NK-92 (cell line): ENCODE data around the gene PNPLA1.

Source experiments
- DNase-seq: peaks from one replicate; lab custom pipeline; 2025; ENCODE audit not compliant: unreplicated experiment; lab: John Stamatoyannopoulos, UW

Gene PNPLA1, protein sequence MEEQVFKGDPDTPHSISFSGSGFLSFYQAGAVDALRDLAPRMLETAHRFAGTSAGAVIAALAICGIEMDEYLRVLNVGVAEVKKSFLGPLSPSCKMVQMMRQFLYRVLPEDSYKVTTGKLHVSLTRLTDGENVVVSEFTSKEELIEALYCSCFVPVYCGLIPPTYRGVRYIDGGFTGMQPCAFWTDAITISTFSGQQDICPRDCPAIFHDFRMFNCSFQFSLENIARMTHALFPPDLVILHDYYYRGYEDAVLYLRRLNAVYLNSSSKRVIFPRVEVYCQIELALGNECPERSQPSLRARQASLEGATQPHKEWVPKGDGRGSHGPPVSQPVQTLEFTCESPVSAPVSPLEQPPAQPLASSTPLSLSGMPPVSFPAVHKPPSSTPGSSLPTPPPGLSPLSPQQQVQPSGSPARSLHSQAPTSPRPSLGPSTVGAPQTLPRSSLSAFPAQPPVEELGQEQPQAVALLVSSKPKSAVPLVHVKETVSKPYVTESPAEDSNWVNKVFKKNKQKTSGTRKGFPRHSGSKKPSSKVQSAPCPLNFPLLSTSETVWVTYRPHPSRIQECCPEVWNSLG

DNA sequence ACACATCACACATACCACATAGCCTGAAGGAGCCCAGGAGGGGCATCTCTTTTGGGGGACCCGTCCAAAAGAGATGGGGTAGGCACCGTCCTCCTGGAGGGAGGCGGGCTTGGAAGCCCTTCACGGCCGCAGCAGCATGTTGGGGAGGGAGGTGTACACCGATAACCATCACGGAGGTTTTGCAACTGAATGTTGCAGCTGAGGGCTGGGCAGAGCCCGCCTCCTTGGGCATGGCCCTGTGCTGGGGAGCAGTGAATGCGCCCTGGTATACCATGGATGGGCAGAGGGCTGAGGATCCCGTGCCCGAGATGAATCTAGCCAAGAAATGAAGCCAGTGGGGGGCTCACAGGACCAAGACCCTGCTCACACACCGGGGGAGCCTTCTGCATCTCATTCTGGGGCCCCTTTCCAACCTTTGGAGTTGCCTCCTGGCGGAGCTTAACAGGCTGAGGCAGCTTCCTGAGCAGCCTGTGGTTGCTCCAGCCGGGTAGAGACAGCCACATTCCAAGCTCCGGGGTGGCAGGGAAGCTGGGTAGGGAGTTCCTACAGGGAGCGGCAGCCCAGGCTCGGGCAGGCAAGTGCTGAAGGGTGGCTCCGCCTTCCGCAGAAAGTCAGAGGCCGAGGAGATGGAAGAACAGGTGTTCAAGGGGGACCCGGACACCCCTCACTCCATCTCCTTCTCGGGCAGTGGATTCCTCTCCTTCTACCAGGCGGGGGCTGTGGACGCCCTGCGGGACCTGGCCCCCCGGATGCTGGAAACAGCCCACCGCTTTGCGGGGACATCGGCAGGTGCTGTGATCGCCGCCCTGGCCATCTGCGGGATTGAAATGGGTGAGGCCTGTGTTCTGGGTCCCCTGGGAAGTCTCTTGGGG, at the start of gene PNPLA1:
Gene PNPLA1 (plus strand): TSS at position 227 of the 872 bp plus-strand sequence. CDS start 400 bp downstream, at position 627.
- no peak for DNase-seq

DNA sequence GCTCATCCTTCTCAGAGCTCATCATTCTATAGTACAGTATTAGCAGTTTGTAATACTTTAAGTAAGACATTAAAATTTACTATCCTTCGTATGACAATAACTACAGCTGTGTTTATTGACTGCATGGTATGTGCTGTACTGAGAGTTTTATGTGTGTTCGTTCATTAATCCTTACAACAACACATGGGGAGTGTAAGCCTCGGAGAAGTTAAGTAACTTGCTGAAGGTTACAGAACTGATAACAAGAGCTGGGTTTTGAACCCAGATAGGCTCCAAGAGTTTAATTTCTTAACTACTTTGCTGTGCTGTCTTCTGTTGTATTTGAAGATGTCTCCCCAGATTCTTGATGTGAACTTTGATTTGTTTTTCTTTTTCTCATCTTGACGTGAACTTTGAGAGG, 49.6 kb upstream of the PNPLA1 start:
- no peak for DNase-seq

DNA sequence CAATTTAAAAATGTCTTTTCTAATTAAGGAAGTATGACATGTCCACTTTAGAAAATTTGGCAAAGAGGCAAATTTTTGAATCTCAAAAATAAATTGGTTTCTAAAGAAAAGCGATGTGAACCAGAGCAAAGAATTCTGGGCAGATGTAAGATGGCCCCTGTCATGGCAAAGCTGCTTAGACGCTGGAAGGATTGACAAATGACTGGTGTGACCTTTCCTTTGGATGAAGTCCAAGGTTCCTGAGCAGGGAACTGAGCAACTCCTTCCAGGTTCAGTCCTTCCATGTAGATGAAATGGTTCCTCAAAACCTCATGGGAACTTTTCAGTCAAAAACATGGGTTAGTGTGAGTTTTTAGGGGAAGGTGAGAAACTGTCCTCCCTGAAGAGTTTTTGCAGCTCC, 48.2 kb upstream of the PNPLA1 start:
- no peak for DNase-seq

DNA sequence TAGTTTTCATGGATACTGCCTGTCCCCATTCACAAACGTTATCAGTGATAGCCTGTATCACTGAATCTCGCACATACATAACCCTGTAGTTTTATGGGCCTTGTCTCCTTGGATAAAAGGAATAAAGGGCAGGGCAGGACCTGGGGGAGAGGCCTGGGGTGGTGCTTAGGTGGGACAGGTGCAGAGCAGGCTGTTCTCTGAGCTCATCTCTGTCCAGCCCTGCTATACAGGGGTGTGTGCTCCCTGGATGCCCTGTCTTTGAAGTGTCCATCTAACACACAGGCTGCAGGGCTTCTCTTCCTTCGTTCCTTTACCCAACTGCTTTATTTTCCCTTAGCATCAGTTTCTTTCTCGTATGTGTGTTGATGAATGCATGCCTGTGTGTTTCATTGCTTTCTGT, 46.9 kb upstream of the PNPLA1 start:
- no peak for DNase-seq

DNA sequence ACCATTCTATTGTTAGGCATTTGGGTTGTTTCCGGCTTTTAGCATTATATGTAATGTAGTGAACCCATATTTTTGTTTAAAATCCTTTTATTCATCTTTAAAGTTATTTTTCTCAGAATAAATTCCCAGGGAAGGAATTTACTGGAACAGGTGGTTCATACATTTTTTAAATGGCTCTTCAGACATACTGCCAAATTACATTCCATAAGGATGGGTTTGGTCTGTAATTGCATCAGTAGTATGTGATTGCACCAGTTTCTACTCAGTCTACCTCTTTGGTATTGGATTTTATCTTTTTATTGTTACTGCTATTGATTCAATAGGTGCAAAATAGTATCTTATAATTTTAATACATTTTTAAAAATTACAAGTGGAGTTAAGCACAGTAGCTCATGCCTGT, 46.2 kb upstream of the PNPLA1 start:
- DNase-seq = no peak

DNA sequence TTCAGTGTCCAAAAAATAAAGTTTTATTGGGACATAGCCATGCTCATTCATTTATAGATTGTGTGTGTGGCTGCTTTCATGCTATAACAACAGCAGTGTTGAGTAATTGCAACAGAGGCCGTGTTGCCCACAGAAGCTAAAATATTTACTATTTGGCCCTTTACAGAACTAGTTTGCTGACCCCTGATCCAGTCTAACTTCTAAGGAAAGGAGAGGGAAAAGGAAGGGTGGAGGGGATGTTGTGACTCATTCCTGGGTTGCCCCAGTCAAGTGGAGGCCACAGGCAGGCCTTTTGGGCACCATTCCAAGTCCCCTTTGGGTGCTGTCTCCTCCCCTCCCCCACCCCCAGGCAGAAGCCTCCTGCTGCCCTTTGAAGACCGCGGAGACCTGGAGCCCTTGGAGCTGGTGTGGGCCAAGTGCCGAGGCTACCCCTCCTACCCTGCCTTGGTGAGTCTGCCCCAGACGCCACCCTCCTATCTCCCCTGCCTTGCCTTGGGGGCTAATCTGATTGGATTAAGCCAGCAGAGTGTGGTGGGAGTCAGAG, 44.9 kb upstream of the PNPLA1 start:
- DNase-seq = no peak

DNA sequence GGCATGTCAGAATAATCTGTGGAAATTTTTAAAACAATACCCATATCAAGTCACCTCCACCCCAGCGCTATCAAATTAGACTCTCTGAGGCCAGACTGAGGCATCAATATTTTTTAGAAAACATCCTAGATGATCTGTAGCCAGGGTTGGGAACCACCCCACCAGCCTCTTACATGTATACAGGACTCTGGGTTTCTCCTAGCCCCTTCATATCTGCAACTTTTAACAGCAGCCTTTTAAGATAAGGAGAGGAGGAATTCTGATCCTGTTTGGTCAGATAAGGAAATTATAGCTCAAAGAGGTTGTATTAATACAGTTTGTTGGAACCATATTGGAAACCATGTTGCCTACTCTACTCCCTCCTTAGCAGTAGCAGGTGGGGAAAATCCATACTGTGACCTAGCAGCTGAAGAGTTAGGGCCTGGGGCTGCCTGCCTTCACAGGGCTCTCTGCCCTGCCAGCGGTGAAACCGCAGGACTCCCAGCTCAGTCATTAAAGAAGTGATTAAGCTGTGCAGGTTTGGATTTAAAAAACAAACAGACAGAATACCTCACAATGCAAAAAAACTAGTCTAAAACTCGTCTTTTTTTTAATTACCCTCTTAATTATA, 43.3 kb upstream of the PNPLA1 start:
- DNase-seq = no peak

DNA sequence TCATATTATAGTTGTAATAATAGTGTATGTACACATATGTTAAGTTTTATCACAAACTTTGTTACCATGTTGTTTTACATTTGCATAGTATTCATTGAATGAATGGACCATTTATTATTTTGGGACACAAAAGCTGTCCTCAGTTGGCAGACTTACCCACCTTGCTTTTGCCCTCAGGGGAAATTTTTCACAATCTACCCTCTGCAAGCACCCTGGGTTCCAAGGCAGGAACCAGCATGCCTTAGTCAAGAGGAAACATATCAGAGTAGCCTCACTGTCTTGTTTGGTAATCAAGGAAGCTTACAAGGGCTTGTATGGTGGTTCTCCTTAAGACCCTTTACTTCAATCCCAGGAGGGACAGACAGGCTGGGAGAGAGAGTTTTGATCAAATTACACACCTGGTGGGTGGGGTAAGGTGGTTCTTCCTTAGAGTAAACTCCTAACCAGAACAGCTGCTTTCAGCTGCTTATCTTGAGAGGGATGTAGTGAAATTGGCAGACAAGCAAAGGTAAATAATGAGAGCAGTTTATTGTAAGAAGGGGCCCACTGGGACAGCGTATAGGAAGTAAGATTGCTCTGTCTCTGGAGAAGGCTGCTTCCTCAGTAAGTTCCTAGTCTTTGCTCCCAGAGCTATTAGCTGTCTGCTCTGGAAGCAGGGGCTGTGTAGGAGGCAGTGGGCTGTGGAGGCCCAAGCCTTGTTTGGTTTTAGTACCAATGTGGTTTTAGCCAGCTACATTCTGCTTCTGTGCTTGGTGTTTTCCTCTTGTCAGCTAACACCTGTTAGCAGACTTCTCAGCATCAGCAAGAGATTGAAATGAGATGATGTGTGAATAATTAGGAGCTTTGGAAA, 42.3 kb upstream of the PNPLA1 start:
- DNase-seq = no peak

DNA sequence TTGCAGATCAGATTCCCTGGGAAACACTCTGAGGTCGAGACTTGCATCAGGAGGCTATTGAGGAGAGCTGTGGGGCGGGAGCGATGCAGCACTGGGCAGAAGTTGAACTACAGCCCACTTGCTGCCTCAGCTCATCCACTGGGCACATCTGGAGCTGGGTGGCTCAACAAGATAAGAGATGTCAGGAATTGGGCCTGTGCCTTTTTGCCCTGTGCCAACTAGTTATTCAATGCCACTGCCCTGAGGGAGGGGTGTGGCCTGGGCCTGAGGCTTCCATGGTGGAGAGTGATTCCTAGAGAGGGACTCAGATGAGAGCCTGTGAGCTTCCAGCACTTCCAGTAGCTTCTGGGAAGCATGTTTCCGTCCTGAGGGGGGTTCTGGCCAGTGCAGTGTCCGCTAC, 40.6 kb upstream of the PNPLA1 start:
- no peak for DNase-seq

DNA sequence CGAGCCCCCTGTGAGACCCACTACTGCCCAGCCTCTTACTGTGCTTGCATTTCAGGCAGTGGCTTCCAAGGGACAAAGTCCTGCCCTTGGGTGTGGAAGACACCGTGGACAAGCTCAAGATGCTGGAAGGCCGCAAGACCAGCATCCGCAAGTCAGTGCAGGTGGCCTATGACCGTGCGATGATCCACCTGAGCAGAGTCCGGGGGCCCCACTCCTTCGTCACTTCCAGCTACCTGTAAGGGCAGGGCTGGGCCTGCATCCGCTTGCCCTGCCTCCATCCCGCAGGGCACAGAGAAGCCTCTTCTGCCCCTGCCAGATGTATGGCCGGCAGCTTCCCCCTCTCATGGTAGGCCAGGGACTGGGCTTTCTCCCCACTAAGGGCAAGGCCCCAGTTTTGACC, 39.5 kb upstream of the PNPLA1 start:
- DNase-seq = no peak

DNA sequence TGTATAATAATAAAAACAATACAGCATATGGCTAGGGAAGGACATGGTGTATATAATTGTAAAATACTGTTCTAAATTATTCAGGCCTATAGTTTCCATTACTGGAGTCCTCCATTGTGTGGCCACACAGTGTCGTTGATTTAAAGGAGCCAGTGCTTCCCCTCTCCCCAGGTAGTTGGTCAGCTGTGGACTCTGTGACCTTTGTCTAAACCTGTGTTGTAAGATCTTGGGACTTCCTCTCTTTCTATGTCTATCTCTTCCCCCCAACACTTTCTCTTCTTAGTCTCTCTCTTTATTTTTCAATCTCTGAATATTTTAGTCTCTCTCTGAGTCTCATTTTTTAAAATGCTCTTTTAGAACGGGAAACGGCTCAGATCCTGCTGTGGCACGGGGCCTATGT, 37.7 kb upstream of the PNPLA1 start:
- no peak for DNase-seq

DNA sequence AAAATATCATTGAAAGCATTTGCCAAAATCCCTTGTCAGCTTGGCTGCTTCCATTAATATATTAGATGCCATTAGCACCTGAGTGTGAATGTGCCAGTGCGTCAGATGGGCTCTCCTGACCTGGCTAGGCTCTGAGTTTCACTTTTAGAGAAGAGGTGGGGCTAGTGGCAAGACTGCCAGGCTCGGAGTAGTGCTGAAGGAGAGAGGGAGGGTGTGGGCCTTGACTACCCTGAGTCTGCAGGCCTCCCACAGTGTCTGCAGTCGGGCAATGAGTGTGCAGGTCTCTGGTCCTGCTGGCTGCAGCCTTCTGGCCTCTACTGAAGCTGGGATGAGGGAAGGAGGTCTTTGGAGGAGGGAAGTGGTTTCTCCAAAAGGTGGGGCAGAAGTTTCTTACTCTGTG, 34.6 kb upstream of the PNPLA1 start:
- DNase-seq = no peak

DNA sequence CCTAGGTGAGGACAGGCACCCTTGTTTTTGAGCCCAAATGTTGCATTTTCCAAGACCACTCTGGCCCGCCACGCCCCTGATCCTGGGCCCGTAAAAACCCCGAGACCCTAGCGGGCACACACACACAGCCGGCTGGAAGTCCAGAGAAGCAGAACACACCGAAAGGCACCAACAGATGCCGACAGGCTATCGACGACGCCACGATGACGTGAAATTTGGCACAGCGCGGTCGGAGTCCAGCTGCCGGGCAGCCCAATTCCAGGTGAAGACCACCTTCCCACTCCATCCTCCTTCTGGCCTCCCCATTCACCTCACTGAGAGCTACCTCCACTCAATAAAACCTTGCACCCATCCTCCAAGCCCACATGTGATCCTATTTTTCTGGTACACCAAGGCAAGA, 34.0 kb upstream of the PNPLA1 start:
- DNase-seq = no peak

DNA sequence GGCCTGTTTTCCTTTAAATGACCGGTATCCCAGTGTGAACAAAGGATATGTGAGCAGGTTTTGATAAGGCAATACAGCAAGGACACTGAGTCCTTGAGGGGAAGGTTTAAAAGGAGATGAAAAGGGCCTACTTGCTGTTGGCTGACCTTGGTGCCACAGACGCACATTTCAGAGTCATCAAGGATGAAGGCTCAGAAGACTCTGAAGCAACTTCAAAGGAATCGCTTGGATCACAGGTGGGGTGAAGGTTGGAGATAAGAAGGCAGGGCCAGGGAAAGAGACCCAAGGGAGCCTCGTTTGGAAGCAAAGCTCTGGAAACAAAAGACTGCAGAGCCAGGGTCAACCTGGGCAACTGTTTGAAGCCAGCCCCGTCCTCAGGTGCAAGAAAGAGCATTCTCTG, 30.1 kb upstream of the PNPLA1 start:
- no peak for DNase-seq

DNA sequence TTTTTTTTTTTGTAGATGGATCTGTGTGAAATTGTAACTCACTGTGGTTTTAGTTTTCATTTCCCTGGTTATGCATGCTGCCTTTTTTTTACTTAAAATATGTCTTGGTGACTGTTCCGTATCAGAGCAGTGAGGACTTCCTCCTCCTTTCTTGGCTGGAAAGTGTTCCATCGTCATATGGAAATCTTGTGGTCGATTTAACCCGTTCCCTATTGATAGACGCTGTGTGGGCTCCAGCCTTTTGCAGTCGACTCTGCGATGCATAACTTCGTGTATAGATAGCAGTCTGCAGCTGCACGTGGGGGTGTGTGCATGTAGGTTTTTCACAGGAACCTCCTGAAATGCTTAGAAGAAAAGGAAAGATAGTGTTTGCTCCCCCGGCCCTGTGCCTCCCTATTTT, 28.1 kb upstream of the PNPLA1 start:
- no peak for DNase-seq

DNA sequence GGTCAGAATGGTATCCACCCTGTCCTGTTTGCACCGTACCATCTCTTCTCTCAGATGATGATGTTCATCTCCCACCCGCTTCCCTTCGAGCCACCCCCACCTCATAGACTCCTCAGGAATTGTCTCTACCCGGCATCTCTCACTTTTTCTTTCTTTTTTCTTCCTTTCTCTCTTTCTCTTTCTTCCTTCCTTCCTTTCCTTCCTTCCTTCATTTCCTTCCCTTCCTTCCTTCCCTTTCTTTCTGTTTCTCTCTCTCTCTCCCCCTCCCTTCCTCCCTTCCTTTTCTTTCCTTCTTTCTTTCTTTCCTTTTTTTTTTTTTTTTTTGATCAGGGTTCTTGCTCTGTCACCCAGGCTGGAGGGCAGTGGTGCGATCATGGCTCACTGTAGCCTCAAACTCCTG, 27.7 kb upstream of the PNPLA1 start:
- DNase-seq = no peak

DNA sequence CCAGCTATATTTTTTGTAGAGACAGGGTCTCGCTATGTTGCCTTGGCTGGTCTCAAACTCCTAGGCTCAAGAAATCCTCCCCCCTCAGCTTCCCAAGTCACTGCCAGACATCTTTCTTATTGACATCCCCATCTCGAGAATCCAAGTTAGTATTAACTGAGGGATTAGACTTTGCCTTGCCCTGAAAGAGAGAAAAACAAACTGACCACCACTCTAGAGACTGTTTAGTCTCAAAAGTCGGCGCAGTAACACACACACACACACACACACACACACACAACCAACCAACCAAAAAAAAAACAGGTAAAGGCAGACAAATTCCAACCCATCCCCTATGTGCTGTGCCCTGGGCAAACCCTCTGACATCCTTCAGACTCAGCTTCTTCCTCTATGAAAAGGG, 27.2 kb upstream of the PNPLA1 start:
- no peak for DNase-seq

DNA sequence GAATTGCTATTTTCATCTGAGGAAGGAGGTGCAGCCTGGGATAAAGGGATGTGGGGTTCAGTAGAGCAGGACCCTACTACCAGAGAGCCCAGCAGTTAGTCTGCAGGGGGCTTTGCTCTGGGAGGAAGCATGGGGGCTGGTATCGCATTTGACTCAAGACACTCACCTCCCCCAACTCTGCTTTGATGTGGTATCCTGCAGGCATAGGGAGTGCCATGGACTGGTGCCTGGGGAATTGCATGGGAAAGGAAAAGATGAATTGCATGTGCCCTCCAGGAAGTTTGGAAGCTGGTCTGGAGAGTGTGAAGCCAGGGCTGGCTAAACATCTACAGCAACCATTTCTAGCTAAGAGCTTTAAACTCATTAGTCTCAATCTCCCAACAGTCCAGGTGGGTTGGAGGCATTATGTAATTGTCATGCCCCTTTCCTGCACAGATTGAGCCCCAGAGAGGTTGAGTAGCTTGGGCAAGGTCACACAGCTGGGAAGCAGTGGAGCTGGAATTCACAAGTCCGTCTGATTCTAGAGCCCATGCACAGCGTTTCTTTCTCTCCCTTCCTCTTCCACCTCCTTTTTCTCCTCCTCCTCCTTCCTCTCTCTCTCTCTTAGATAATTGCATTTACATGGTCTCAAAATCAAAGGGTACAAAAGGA, 26.2 kb upstream of the PNPLA1 start:
- DNase-seq = no peak

DNA sequence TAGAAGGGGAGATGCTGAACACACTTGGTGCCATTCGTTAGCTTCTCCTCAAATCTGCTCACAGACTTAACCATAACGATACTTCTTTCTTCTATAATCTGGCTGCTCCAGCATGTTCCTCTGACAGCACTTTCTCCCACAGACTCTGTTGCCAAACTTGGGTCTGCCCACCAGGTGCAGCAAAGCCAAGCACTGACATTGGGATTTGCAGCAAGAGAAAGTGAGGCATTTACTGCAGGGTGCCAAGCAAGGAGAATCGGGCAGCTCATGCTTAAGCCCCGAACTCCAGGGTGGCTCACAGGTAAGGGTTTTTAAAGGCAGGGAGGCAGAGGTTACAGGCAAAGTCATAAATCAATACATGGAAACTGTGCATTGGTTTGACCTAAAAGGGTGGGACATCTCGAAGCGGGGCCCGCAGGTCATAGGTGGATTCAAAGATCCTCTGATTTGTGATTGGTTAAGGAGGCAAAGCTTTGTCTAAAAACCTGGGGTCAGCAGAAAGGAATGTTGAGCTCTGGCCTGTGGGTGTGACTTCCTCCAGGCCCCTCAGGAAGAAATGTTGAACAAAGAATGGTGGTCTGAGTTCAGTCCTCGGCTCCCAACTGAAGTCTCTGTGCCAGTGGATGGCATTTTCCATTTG, 25.1 kb upstream of the PNPLA1 start:
- no peak for DNase-seq
